HepG2 (cell line): Measurements from ENCODE around the gene NAGS. TPM values are rescaled to one million over a fixed set of nuclear protein-coding genes. Genes with fewer than 3 reads are reported as not detected.

ENCODE experiments used
- AGO2 ChIP-seq: fragments of 200-400 bp; formaldehyde crosslinking; optimal IDR thresholded peaks from 2 replicates; pipeline ENCODE3; 2017; ENCODE audit warnings: mild to moderate bottlenecking, low read depth, low read length, moderate library complexity
- ARNT2 ChIP-seq: sonication (generic); formaldehyde crosslinking; IDR thresholded peaks from 2 replicates; pipeline ENCODE4 v1.8.0; 2022; ENCODE audit warnings: mild to moderate bottlenecking, low read depth, missing genetic modification reagents, moderate library complexity
- ATAD3A ChIP-seq: sonication (generic); formaldehyde crosslinking; IDR thresholded peaks from 2 replicates; pipeline ENCODE4 v1.4.0; 2020; ENCODE audit warnings: missing genetic modification reagents
- ELF3 ChIP-seq: IDR thresholded peaks from 2 replicates; pipeline ENCODE4 v1.6.1; 2016; ENCODE audit warnings: missing genetic modification reagents, missing compliant biosample characterization
- FIP1L1 ChIP-seq: fragments of 200-400 bp; formaldehyde crosslinking; IDR thresholded peaks from 2 replicates; pipeline ENCODE4 v1.6.1; 2018; ENCODE audit warnings: low read depth, mild to moderate bottlenecking, low read length, moderate library complexity, borderline replicate concordance; ENCODE audit not compliant: insufficient read depth
- GABPB1 ChIP-seq: IDR thresholded peaks from 2 replicates; pipeline ENCODE4 v1.6.1; 2016; ENCODE audit warnings: mild to moderate bottlenecking, missing genetic modification reagents, moderate library complexity, missing compliant biosample characterization
- PHF20 ChIP-seq: sonication (generic); formaldehyde crosslinking; IDR thresholded peaks from 2 replicates; pipeline ENCODE4 v1.5.0; 2020; ENCODE audit warnings: mild to moderate bottlenecking, missing genetic modification reagents
- YEATS2 ChIP-seq: sonication (generic); formaldehyde crosslinking; IDR thresholded peaks from 2 replicates; pipeline ENCODE4 v1.4.0; 2020; ENCODE audit warnings: missing genetic modification reagents, borderline replicate concordance
- ZNF24 ChIP-seq: fragments of 450-650 bp; IDR thresholded peaks from 2 replicates; pipeline ENCODE4 v1.6.1; 2017; ENCODE audit warnings: antibody characterized with exemption, mild to moderate bottlenecking
- ZNF296 ChIP-seq: sonication (generic); formaldehyde crosslinking; conservative IDR thresholded peaks from 2 replicates; pipeline ENCODE4 v1.5.0; 2020; ENCODE audit warnings: mild to moderate bottlenecking, missing genetic modification reagents
- ZNF558 ChIP-seq: sonication (generic); formaldehyde crosslinking; IDR thresholded peaks from 2 replicates; pipeline ENCODE4 v1.9.0; 2022; ENCODE audit warnings: mild to moderate bottlenecking, missing genetic modification reagents, borderline replicate concordance
- ZNF619 ChIP-seq: sonication (generic); formaldehyde crosslinking; IDR thresholded peaks from 2 replicates; pipeline ENCODE4 v1.4.0; 2020; ENCODE audit warnings: mild to moderate bottlenecking, missing genetic modification reagents
- ZNF720 ChIP-seq: sonication (generic); formaldehyde crosslinking; IDR thresholded peaks from 2 replicates; pipeline ENCODE4 v1.4.0; 2020; ENCODE audit warnings: missing genetic modification reagents
- ZNF724P ChIP-seq: sonication (generic); formaldehyde crosslinking; IDR thresholded peaks from 2 replicates; pipeline ENCODE4 v1.8.0; 2022; ENCODE audit warnings: missing genetic modification reagents, borderline replicate concordance
- ZNF878 ChIP-seq: sonication (generic); formaldehyde crosslinking; IDR thresholded peaks from 2 replicates; pipeline ENCODE4 v1.8.1; 2023; ENCODE audit warnings: mild to moderate bottlenecking, missing genetic modification reagents, moderate library complexity
- polyA plus RNA-seq, 8 experiments: library from polyadenylated mRNA; depleted of rRNA in 3 of 8; stranded (reverse) in 7 of 8; unstranded in 1 of 8; fragments of >200 nt; fragmentation: Illumina TruSeq in 4 of 8; extraction: Trizol in 4 of 8; gene quantifications; 2 replicates each; pipeline versions ENCODE4 v1.2.1 to v1.2.3, GENCODE V29; 2011 to 2016; ENCODE audit warnings: low read depth in 4 of 8, missing spikeins in 1 of 8, mixed read lengths in 1 of 8; ENCODE audit not compliant: insufficient read depth in 1 of 8
- total RNA-seq, 5 experiments: library from RNA; depleted of rRNA; stranded (reverse); fragments of >200 nt; fragmentation: Illumina TruSeq; extraction: Trizol; gene quantifications; 2 replicates each; pipeline ENCODE4 v1.2.3, GENCODE V29; 2016; ENCODE audit warnings: low read depth in 1 of 5
- TF ChIP-seq, protein P1 (sequence below): sonication (generic); formaldehyde crosslinking; IDR thresholded peaks from 2 replicates; pipeline ENCODE4 v1.4.0; 2020; ENCODE audit warnings: missing genetic modification reagents
- TF ChIP-seq, protein P2 (sequence below): sonication (generic); formaldehyde crosslinking; IDR thresholded peaks from 2 replicates; pipeline ENCODE4 v1.4.0; 2020; ENCODE audit warnings: missing genetic modification reagents
- TF ChIP-seq, protein P3 (sequence below): sonication (generic); formaldehyde crosslinking; IDR thresholded peaks from 2 replicates; pipeline ENCODE4 v1.5.0; 2020; ENCODE audit warnings: missing genetic modification reagents
- TF ChIP-seq, protein P4 (sequence below): sonication (generic); formaldehyde crosslinking; IDR thresholded peaks from 2 replicates; pipeline ENCODE4 v1.8.1; 2022; ENCODE audit warnings: low read depth, mild to moderate bottlenecking, missing genetic modification reagents

The NAGS gene
- total and polyA plus RNA-seq, 2 of the 13 experiments (the other 11 are each of a cell fraction or from before 2014, with no cell fraction given): 4.3 to 5.1 TPM

- TF ChIP-seq ZNF558 (CRISPR knock-in tag) (no peak), YEATS2 (CRISPR knock-in tag) (no peak), ZNF720 (CRISPR knock-in tag) (no peak), ZNF296 (CRISPR knock-in tag) (0 out of 2 replicates have a peak, but pooled peaks have one; percentile 43), ELF3 (CRISPR knock-in tag) (no peak), ZNF878 (CRISPR knock-in tag) (peak; percentile 27; the same call in 1 of the 2 replicates), AGO2 (peak; percentile 68), ZNF619 (CRISPR knock-in tag) (0 out of 2 replicates have a peak, but pooled peaks have one; percentile 2), ZNF724P (0 out of 2 replicates have a peak, but pooled peaks have one; percentile 64), ATAD3A (CRISPR knock-in tag) (0 out of 2 replicates have a peak, but pooled peaks have one; percentile 22), ZNF24 (no peak), PHF20 (CRISPR knock-in tag) (0 out of 2 replicates have a peak, but pooled peaks have one; percentile 18), GABPB1 (CRISPR knock-in tag) (peak; percentile 1; the same call in 1 of the 2 replicates), ARNT2 (CRISPR knock-in tag) (0 out of 2 replicates have a peak, but pooled peaks have one; percentile 12), FIP1L1 (no peak)
- TF ChIP-seq, protein P1, sequence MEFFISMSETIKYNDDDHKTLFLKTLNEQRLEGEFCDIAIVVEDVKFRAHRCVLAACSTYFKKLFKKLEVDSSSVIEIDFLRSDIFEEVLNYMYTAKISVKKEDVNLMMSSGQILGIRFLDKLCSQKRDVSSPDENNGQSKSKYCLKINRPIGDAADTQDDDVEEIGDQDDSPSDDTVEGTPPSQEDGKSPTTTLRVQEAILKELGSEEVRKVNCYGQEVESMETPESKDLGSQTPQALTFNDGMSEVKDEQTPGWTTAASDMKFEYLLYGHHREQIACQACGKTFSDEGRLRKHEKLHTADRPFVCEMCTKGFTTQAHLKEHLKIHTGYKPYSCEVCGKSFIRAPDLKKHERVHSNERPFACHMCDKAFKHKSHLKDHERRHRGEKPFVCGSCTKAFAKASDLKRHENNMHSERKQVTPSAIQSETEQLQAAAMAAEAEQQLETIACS (CRISPR knock-in tag): 0 out of 2 replicates have a peak, but pooled peaks have one; percentile 18
- TF ChIP-seq, protein P2, sequence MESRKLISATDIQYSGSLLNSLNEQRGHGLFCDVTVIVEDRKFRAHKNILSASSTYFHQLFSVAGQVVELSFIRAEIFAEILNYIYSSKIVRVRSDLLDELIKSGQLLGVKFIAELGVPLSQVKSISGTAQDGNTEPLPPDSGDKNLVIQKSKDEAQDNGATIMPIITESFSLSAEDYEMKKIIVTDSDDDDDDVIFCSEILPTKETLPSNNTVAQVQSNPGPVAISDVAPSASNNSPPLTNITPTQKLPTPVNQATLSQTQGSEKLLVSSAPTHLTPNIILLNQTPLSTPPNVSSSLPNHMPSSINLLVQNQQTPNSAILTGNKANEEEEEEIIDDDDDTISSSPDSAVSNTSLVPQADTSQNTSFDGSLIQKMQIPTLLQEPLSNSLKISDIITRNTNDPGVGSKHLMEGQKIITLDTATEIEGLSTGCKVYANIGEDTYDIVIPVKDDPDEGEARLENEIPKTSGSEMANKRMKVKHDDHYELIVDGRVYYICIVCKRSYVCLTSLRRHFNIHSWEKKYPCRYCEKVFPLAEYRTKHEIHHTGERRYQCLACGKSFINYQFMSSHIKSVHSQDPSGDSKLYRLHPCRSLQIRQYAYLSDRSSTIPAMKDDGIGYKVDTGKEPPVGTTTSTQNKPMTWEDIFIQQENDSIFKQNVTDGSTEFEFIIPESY: peak; percentile 72; the same call in 1 of the 2 replicates
- TF ChIP-seq, protein P3, sequence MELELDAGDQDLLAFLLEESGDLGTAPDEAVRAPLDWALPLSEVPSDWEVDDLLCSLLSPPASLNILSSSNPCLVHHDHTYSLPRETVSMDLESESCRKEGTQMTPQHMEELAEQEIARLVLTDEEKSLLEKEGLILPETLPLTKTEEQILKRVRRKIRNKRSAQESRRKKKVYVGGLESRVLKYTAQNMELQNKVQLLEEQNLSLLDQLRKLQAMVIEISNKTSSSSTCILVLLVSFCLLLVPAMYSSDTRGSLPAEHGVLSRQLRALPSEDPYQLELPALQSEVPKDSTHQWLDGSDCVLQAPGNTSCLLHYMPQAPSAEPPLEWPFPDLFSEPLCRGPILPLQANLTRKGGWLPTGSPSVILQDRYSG (CRISPR knock-in tag): no peak
- TF ChIP-seq, protein P4, sequence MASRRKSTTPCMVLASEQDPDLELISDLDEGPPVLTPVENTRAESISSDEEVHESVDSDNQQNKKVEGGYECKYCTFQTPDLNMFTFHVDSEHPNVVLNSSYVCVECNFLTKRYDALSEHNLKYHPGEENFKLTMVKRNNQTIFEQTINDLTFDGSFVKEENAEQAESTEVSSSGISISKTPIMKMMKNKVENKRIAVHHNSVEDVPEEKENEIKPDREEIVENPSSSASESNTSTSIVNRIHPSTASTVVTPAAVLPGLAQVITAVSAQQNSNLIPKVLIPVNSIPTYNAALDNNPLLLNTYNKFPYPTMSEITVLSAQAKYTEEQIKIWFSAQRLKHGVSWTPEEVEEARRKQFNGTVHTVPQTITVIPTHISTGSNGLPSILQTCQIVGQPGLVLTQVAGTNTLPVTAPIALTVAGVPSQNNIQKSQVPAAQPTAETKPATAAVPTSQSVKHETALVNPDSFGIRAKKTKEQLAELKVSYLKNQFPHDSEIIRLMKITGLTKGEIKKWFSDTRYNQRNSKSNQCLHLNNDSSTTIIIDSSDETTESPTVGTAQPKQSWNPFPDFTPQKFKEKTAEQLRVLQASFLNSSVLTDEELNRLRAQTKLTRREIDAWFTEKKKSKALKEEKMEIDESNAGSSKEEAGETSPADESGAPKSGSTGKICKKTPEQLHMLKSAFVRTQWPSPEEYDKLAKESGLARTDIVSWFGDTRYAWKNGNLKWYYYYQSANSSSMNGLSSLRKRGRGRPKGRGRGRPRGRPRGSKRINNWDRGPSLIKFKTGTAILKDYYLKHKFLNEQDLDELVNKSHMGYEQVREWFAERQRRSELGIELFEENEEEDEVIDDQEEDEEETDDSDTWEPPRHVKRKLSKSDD (CRISPR knock-in tag): 0 out of 2 replicates have a peak, but pooled peaks have one; percentile 37
Observed at GRCh38 chr17:44005527-44006271, 1.3 kb downstream of the NAGS start (continued).
